ENCODE data around the gene RNU6-1. TPM values are rescaled to one million over a fixed set of nuclear protein-coding genes. Genes with fewer than 3 reads are reported as not detected.

Gene RNU6-1
- total RNA-seq, 1 experiment from 2014 or later, result not detected

DNA sequence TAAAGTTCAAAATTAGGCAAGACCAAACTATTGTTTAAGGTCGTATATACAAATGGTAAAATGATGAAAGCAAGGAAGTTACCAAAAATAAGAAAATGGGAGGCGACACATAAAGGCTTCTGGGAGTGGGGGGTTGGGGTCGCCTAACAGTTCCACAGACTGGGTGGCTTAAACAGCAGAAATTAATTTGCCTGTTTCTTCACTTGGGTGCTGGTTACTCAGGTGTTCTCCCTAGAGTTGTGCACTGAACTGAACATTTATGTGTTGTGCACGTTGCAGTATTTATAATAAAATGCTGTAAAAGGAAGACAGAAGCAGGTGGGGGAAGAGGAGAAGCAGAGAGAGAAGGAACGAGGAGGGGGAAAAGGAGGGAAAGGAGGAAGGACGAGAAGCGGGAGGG lies 10.5 kb upstream of the RNU6-1 start:
- no peaks in the 10 kb centered on the region for H3K36me3 Mint-ChIP-seq (ENCODE audit: insufficient read depth, unreplicated experiment)
- no peak for DNase-seq (ENCODE audit: unreplicated experiment)
- ChIA-PET POLR2A (interaction anchor here (0.5 to 1.5 kb wide), 4 partner anchors 9 to 280 kb away, joined by 3 to 4 read pairs (median 3); no protein-coding TSS in a partner anchor), CTCF (no interaction called here)
- TF ChIP-seq, protein P1, sequence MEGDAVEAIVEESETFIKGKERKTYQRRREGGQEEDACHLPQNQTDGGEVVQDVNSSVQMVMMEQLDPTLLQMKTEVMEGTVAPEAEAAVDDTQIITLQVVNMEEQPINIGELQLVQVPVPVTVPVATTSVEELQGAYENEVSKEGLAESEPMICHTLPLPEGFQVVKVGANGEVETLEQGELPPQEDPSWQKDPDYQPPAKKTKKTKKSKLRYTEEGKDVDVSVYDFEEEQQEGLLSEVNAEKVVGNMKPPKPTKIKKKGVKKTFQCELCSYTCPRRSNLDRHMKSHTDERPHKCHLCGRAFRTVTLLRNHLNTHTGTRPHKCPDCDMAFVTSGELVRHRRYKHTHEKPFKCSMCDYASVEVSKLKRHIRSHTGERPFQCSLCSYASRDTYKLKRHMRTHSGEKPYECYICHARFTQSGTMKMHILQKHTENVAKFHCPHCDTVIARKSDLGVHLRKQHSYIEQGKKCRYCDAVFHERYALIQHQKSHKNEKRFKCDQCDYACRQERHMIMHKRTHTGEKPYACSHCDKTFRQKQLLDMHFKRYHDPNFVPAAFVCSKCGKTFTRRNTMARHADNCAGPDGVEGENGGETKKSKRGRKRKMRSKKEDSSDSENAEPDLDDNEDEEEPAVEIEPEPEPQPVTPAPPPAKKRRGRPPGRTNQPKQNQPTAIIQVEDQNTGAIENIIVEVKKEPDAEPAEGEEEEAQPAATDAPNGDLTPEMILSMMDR (IDR thresholded peaks at IDR 0.05; ENCODE audit: unreplicated experiment), result no peak
- BruUV-seq (replicated peaks), result no TSS peak
- intact Hi-C loops (cut with micrococcal nuclease), result no loop called here
- no peak overlapping the region for H3K4me3 Mint-ChIP-seq (ENCODE audit: unreplicated experiment)
- H3K9me3 Mint-ChIP-seq (ENCODE audit: unreplicated experiment), result no peaks in the 10 kb centered on the region
- peaks cover 15% of the 10 kb centered on the region for H3K4me1 Mint-ChIP-seq (ENCODE audit: insufficient read depth, unreplicated experiment)
- no peaks in the 10 kb centered on the region for H3K27me3 Mint-ChIP-seq (ENCODE audit: insufficient read depth, unreplicated experiment)
- no peak overlapping the region for H3K27ac Mint-ChIP-seq (ENCODE audit: low read depth, unreplicated experiment)

DNA sequence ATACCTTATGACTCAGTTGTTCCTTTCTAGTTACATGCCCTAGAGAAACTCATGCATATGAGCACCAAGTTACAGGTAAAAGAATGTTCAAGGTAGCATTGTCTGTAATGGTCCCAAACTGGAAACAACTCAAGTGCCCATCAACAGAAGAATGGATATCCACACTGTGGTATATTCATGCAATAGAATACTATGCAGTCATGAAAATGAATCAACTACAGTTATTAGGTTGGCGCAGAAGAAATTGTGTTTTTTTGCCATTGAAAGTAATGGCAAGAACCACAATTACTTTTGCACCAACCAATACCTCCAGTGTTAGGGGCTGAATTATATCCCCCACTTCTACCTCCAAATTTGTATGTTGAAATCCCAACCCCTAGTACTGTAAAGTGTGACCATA lies 9.7 kb upstream of the RNU6-1 start:
- H3K4me3 Mint-ChIP-seq (ENCODE audit: unreplicated experiment), result no peak overlapping the region
- H3K4me1 Mint-ChIP-seq (ENCODE audit: insufficient read depth, unreplicated experiment), result peaks cover 15% of the 10 kb centered on the region
- H3K27me3 Mint-ChIP-seq (ENCODE audit: insufficient read depth, unreplicated experiment), result no peaks in the 10 kb centered on the region
- intact Hi-C loops (cut with micrococcal nuclease), result no loop called here
- CTCF ChIA-PET, result no interaction called here
- no peak overlapping the region for H3K27ac Mint-ChIP-seq (ENCODE audit: low read depth, unreplicated experiment)
- BruUV-seq (replicated peaks), result no TSS peak
- no peaks in the 10 kb centered on the region for H3K36me3 Mint-ChIP-seq (ENCODE audit: insufficient read depth, unreplicated experiment)
- TF ChIP-seq, protein P1 (IDR thresholded peaks at IDR 0.05; ENCODE audit: unreplicated experiment), result no peak
- no peaks in the 10 kb centered on the region for H3K9me3 Mint-ChIP-seq (ENCODE audit: unreplicated experiment)
- POLR2A ChIA-PET, result no interaction called here
- DNase-seq (ENCODE audit: unreplicated experiment), result no peak

DNA sequence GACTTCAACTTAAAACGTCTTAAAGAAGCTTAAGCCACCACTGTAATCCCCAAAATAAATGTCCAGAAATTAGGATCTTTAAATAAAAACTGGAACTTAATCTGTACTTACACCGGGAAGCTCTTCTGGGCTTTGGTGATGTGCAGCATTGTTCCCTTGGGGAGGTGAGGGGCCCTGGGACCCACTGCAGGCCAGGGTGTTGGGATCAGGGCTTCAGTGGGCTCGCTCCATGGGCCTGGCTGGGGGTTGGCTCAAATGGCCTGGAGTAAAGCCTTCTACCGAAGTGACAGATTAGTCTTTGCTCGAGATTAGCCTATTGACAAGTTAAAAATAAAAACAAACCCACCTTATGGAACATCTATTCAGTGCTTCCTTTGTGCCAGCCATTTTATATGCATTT lies 6.1 kb upstream of the RNU6-1 start:
- Mint-ChIP-seq H3K4me1 (ENCODE audit: insufficient read depth, unreplicated experiment) (peaks cover 8% of the 10 kb centered on the region), H3K36me3 (ENCODE audit: insufficient read depth, unreplicated experiment) (no peaks in the 10 kb centered on the region), H3K4me3 (ENCODE audit: unreplicated experiment) (no peak overlapping the region), H3K27me3 (ENCODE audit: insufficient read depth, unreplicated experiment) (no peaks in the 10 kb centered on the region), H3K27ac (ENCODE audit: low read depth, unreplicated experiment) (no peak overlapping the region), H3K9me3 (ENCODE audit: unreplicated experiment) (no peaks in the 10 kb centered on the region)
- ChIA-PET CTCF (interaction anchor here (1.6 kb wide), 1 partner anchor 309 kb away, joined by 5 read pairs; no protein-coding TSS in a partner anchor), POLR2A (interaction anchor here (2.4 kb wide), 1 partner anchor 209 kb away, joined by 8 read pairs; the partner anchor contains the start of gene PIAS1)
- TF ChIP-seq, protein P1 (IDR thresholded peaks at IDR 0.05; ENCODE audit: unreplicated experiment), result no peak
- BruUV-seq (replicated peaks), result no TSS peak
- intact Hi-C loops (cut with micrococcal nuclease), result no loop called here
- no peak for DNase-seq (ENCODE audit: unreplicated experiment)

DNA sequence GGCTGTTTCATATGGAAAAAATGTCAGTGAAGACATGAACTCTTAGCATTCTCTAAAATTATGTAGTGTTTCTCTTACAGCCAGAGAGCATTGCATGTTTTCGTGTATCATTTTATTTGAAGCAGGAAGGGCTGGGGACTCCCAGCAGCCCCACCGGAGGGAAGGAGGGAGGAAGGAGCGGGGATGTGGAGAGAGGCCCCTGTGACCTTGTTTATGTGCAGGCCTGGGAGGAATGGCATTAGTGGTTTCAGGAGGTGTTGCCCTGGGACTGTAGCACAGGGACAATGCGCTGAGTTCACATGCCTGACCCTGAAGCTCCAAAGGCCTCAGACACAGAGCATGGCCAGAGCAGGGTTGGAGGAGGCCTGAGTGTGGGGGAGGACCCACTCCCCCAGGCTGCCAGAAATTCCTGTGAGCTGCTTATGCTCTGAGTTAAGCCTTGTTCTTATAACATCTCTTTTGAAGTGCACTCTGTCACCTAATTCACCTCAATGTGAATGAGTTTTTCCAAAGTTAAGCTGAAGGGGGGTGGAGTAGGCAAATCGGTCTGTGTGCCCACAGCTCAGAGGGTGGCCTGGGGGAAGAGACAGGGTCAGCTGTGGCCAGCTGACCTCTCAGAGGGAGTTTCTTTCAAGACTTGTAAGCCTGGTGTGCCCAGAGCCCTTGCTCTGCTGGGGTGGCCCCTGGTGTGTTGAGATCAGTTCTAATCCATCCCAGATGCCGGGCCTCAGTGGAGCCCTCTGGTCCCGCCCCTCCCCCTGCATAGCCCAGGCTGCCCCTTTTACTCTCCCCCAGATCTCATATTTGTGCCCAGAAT lies 3.9 kb upstream of the RNU6-1 start:
- Mint-ChIP-seq H3K27me3 (ENCODE audit: insufficient read depth, unreplicated experiment) (no peaks in the 10 kb centered on the region), H3K27ac (ENCODE audit: low read depth, unreplicated experiment) (no peak overlapping the region), H3K36me3 (ENCODE audit: insufficient read depth, unreplicated experiment) (peaks cover 13% of the 10 kb centered on the region), H3K9me3 (ENCODE audit: unreplicated experiment) (no peaks in the 10 kb centered on the region), H3K4me1 (ENCODE audit: insufficient read depth, unreplicated experiment) (no peaks in the 10 kb centered on the region), H3K4me3 (ENCODE audit: unreplicated experiment) (no peak overlapping the region)
- no TSS peak for BruUV-seq (replicated peaks)
- CTCF ChIA-PET, result no interaction called here
- POLR2A ChIA-PET, result interaction anchor here (2.4 kb wide), 1 partner anchor 211 kb away, joined by 8 read pairs; the partner anchor contains the start of gene PIAS1
- DNase-seq (ENCODE audit: unreplicated experiment), result no peak
- TF ChIP-seq, protein P1 (IDR thresholded peaks at IDR 0.05; ENCODE audit: unreplicated experiment), result no peak
- intact Hi-C loops (cut with micrococcal nuclease), result no loop called here
